K562 (cell line): Measurements from ENCODE around the gene VIPR2. TPM values are rescaled to one million over a fixed set of nuclear protein-coding genes. Genes with fewer than 3 reads are reported as not detected.
A peak's percentile ranks its signal among the peaks of the same experiment; 100 is the strongest.

ENCODE experiments used
- GMEB1 ChIP-seq: fragments of 250-450 bp; sonication (Bioruptor Pico); IDR thresholded peaks from 2 replicates; pipeline ENCODE4 v1.4.0; 2020; ENCODE audit warnings: mild to moderate bottlenecking
- HNRNPL ChIP-seq: fragments of 200-400 bp; formaldehyde crosslinking; IDR thresholded peaks from 2 replicates; pipeline ENCODE4 v1.6.1; 2017; ENCODE audit warnings: low read depth, mild to moderate bottlenecking, low read length
- KLF13 ChIP-seq: fragments of 450-650 bp; IDR thresholded peaks from 2 replicates; pipeline ENCODE4 v1.6.1; 2016; ENCODE audit warnings: missing genetic modification characterization, low read depth, mild to moderate bottlenecking, missing compliant biosample characterization, moderate library complexity, borderline replicate concordance
- NR2C2 ChIP-seq, 2 experiments: fragments of 200-800 bp in 1 of 2; sonication (Bioruptor generic) in 1 of 2; sonication (generic) in 1 of 2; formaldehyde crosslinking in 1 of 2; IDR thresholded peaks; 2 replicates each; pipeline versions ENCODE4 v1.6.1 to v1.8.0; 2016 to 2022; ENCODE audit warnings: mild to moderate bottlenecking in 1 of 2, missing compliant biosample characterization in 1 of 2, missing genetic modification characterization in 1 of 2, missing genetic modification reagents in 1 of 2
- ZNF24 ChIP-seq: fragments of 450-650 bp; IDR thresholded peaks from 2 replicates; pipeline ENCODE4 v1.6.1; 2016
- ZNF384 ChIP-seq: IDR thresholded peaks from 2 replicates; pipeline ENCODE4 v1.6.1; 2012; ENCODE audit warnings: low read depth, low read length, improper control_type of control experiment
- polyA plus RNA-seq, 8 experiments: library from polyadenylated mRNA; depleted of rRNA in 4 of 8; stranded (reverse) in 5 of 8; unstranded in 3 of 8; fragments of >200 nt; fragmentation: Nextera tagmentation in 2 of 8; fragmentation: Illumina TruSeq in 1 of 8; extraction: Ambion mirVana in 2 of 8; extraction: Trizol in 1 of 8; gene quantifications; 2 replicates each; pipeline versions ENCODE4 v1.2.1 to v1.2.3, GENCODE V29; 2011 to 2014; ENCODE audit warnings: inconsistent platforms in 1 of 8, missing spikeins in 1 of 8
- total RNA-seq, 7 experiments: library from RNA; depleted of rRNA in 6 of 7; stranded (reverse); fragments of >200 nt in 6 of 7; fragmentation: Illumina TruSeq in 2 of 7; extraction: Trizol in 2 of 7; gene quantifications; 2 replicates each; pipeline versions ENCODE4 v1.2.1 to v1.2.3, GENCODE V29; 2011 to 2021; ENCODE audit warnings: low replicate concordance in 1 of 7
- TF ChIP-seq, protein P1 (sequence below): sonication (generic); formaldehyde crosslinking; IDR thresholded peaks from 2 replicates; pipeline ENCODE4 v1.8.0; 2022; ENCODE audit warnings: missing genetic modification reagents, mild to moderate bottlenecking, borderline replicate concordance

Gene VIPR2
- total and polyA plus RNA-seq, 9 of the 15 experiments (the other 6 are each of a cell fraction or from before 2014, with no cell fraction given) = 0.04 TPM; not detected in 8

GRCh38 chr7:159025161-159025779, 119.4 kb downstream of the VIPR2 start (continued):
- TF ChIP-seq, protein P1, sequence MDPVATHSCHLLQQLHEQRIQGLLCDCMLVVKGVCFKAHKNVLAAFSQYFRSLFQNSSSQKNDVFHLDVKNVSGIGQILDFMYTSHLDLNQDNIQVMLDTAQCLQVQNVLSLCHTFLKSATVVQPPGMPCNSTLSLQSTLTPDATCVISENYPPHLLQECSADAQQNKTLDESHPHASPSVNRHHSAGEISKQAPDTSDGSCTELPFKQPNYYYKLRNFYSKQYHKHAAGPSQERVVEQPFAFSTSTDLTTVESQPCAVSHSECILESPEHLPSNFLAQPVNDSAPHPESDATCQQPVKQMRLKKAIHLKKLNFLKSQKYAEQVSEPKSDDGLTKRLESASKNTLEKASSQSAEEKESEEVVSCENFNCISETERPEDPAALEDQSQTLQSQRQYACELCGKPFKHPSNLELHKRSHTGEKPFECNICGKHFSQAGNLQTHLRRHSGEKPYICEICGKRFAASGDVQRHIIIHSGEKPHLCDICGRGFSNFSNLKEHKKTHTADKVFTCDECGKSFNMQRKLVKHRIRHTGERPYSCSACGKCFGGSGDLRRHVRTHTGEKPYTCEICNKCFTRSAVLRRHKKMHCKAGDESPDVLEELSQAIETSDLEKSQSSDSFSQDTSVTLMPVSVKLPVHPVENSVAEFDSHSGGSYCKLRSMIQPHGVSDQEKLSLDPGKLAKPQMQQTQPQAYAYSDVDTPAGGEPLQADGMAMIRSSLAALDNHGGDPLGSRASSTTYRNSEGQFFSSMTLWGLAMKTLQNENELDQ (CRISPR knock-in tag) = no peak
- TF ChIP-seq ZNF24 = no peak
- no peak for TF ChIP-seq KLF13
- TF ChIP-seq HNRNPL = no peak
- no peak for TF ChIP-seq GMEB1 (CRISPR knock-in tag)
- 0 out of 2 replicates have a peak, but pooled peaks have one; percentile 53 for TF ChIP-seq NR2C2 (CRISPR knock-in tag; IDR thresholded peaks at IDR 0.05)
- peak; percentile 45; the same call in 1 of the 2 replicates for TF ChIP-seq NR2C2 (tag; IDR thresholded peaks at IDR 0.05)
- TF ChIP-seq ZNF384 = no peak
